Fibroblast of skin of left biceps (primary cell): ENCODE measurements around the gene UNC5C.
"Not testable (repeated sequence)": the region's sequence is repeated elsewhere in the genome, so short reads cannot be mapped to it uniquely, and the experiment has no call there.

Source experiments
- DNase-seq, 2 experiments: peaks; one replicate each; pipeline ENCODE4 v3.0.0-alpha.2; 2013; ENCODE audit warnings: low read depth in 2 of 2

The UNC5C gene

GRCh38 chr4:95181996-95182306 is 366.8 kb downstream of the UNC5C start:
- no peak for DNase-seq

GRCh38 chr4:95181243-95181995 is 367.4 kb downstream of the UNC5C start:
- DNase-seq, result no peak

- no peak for DNase-seq
These were observed 368.1 kb downstream of the UNC5C start for GRCh38 chr4:95180531-95181242.

- no peak for DNase-seq
These were observed 369.8 kb downstream of the UNC5C start for GRCh38 chr4:95178938-95179337.

GRCh38 chr4:95171377-95171776 is 377.4 kb downstream of the UNC5C start:
- DNase-seq, result not testable (repeated sequence)

- DNase-seq, result no peak
These were observed 378.6 kb downstream of the UNC5C start for GRCh38 chr4:95170176-95170575.

- DNase-seq, result no peak
These were observed 381.0 kb downstream of the UNC5C start for GRCh38 chr4:95167805-95168204.

- DNase-seq, result peak; percentile 23 to 26
These were observed 382.7 kb downstream of the UNC5C start for GRCh38 chr4:95165926-95166524.

- DNase-seq, result no peak
These were observed 385.9 kb downstream of the UNC5C start for GRCh38 chr4:95162867-95163266.

- no peak for DNase-seq
These were observed 386.8 kb downstream of the UNC5C start for GRCh38 chr4:95161781-95162469.

GRCh38 chr4:95159384-95159783 is 389.4 kb downstream of the UNC5C start:
- no peak for DNase-seq

GRCh38 chr4:95158626-95159025 is 390.1 kb downstream of the UNC5C start:
- no peak for DNase-seq

- no peak for DNase-seq
These were observed 390.7 kb downstream of the UNC5C start for GRCh38 chr4:95158045-95158444.

GRCh38 chr4:95157596-95157995 is 391.2 kb downstream of the UNC5C start:
- DNase-seq, result no peak

GRCh38 chr4:95156452-95156765 is 392.4 kb downstream of the UNC5C start:
- DNase-seq, result no peak

- DNase-seq, result peak; percentile 39
These were observed 392.9 kb downstream of the UNC5C start for GRCh38 chr4:95155759-95156451.

- no peak for DNase-seq
These were observed 395.6 kb downstream of the UNC5C start for GRCh38 chr4:95153182-95153581.

GRCh38 chr4:95151255-95151654 is 397.5 kb downstream of the UNC5C start:
- no peak for DNase-seq

- no peak for DNase-seq
These were observed 405.8 kb downstream of the UNC5C start for GRCh38 chr4:95142932-95143331.

GRCh38 chr4:95141361-95141760 is 407.4 kb downstream of the UNC5C start:
- DNase-seq, result peak; percentile 16 to 25

- DNase-seq, result not testable (repeated sequence)
These were observed 409.3 kb downstream of the UNC5C start for GRCh38 chr4:95139424-95139823.

GRCh38 chr4:95134016-95134415 is 414.8 kb downstream of the UNC5C start:
- not testable (repeated sequence) for DNase-seq
